22Rv1 (cell line): Measurements from ENCODE around the gene RAB11A.

ENCODE experiments used
- H3K27ac ChIP-seq: fragments of 450-650 bp; 2 replicates; pipeline ENCODE4 v1.5.1; 2017
- ZFX ChIP-seq: fragments of 450-650 bp; IDR thresholded peaks from 2 replicates; pipeline ENCODE4 v1.6.1; 2017; ENCODE audit warnings: antibody characterized with exemption, borderline replicate concordance
- TF ChIP-seq, protein P1 (sequence below): fragments of 450-650 bp; IDR thresholded peaks from 2 replicates; pipeline ENCODE4 v1.5.1; 2017; ENCODE audit warnings: mild to moderate bottlenecking

RAB11A gene

GRCh38 chr15:65836665-65837064 is 32.6 kb upstream of the RAB11A start:
- H3K27ac ChIP-seq: no peak overlapping the region
- no peak for TF ChIP-seq ZFX
- TF ChIP-seq, protein P1, sequence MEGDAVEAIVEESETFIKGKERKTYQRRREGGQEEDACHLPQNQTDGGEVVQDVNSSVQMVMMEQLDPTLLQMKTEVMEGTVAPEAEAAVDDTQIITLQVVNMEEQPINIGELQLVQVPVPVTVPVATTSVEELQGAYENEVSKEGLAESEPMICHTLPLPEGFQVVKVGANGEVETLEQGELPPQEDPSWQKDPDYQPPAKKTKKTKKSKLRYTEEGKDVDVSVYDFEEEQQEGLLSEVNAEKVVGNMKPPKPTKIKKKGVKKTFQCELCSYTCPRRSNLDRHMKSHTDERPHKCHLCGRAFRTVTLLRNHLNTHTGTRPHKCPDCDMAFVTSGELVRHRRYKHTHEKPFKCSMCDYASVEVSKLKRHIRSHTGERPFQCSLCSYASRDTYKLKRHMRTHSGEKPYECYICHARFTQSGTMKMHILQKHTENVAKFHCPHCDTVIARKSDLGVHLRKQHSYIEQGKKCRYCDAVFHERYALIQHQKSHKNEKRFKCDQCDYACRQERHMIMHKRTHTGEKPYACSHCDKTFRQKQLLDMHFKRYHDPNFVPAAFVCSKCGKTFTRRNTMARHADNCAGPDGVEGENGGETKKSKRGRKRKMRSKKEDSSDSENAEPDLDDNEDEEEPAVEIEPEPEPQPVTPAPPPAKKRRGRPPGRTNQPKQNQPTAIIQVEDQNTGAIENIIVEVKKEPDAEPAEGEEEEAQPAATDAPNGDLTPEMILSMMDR: peak; percentile 71

DNA sequence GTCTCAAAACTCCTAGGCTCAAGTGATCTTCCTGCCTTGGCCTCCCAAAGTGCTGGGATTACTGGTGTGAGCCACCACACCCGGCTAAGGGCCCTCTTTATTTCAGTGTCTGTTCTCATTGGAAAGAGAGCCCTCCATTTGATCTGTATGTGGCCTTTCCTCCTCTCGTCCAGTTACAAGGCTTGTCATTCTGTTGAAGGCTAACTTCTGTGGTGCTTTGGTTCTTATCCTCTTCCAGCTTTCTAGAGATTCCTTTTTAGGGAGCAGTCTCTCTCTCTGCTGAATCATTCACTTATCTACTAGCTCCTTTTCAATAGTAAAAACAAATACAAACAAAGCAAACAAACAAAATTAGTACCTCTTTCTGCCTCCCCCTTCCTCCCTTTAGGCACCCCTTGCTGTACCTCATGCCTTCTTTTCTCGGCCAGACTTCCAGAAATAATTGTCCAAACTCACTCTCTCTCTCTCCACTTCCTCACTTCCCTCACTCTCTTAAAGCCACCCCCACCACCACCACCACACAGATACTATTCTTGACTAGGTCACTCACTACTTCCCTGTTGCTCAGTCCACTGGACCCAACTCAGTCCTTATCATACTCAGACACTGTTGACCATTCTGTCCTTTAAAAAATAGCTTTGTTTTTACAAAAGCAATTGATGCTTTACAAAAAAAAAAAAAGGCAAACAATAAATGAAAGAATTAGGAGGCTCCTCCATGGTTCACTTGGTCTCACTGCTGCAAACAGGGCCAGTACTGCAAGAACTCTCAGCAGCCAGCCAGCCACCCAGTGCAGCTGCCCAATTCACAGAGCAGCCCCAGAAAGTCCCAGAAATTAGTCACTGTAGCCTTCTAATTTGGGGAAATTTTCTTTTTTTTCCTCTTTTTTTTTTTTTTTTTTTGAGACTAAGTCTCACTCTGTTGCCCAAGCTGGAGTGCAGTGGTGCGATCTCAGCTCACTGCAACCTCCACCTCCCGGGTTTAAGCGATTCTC is 31.7 kb upstream of the RAB11A start:
- no peak for TF ChIP-seq ZFX
- H3K27ac ChIP-seq: no peak overlapping the region

DNA sequence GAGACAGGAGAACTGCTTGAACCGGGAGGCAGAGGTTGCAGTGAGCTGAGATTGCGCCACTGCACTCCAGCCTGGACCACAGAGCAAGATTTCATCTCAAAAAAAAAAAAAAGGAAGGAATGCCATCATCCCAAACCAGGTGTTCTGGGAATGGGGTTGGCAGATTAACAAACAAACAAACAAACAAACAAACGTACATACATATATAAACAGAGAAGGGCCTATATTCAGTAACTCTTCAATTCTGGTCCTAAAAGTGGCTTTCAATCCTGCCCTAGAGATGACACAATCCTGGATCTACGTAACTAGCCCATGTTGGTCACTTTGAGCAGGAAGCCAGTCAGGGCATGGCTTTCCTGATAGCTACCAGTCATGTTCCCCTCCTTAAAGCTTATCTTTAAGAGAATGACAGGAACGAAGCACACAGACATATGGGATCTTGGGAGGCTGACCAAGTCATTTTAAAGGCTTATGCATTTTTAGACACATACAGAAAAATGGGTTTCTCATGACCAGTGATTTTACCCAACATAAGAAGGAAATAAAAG is 29.9 kb upstream of the RAB11A start:
- TF ChIP-seq, protein P1: no peak
- no peak for TF ChIP-seq ZFX
- H3K27ac ChIP-seq: no peak overlapping the region

DNA sequence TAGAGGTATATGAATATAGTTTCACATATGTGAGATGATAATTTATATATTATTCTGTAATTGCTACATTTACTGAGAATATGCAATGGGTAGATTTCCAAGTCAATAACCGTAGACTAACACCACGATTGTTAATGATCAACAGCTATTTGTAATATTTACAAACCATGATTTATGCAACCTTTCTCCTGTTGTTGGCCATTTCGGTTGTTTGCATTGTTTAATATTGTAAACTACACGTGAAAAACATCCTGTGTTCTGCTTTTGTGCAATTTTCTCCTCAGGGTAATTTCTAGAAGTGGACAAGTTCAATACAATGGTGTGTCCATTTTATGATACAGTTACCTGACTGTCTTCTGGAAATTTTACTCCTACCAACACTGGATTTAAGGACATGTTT is 29.3 kb upstream of the RAB11A start:
- TF ChIP-seq, protein P1: no peak
- TF ChIP-seq ZFX: no peak
- no peak overlapping the region for H3K27ac ChIP-seq

DNA sequence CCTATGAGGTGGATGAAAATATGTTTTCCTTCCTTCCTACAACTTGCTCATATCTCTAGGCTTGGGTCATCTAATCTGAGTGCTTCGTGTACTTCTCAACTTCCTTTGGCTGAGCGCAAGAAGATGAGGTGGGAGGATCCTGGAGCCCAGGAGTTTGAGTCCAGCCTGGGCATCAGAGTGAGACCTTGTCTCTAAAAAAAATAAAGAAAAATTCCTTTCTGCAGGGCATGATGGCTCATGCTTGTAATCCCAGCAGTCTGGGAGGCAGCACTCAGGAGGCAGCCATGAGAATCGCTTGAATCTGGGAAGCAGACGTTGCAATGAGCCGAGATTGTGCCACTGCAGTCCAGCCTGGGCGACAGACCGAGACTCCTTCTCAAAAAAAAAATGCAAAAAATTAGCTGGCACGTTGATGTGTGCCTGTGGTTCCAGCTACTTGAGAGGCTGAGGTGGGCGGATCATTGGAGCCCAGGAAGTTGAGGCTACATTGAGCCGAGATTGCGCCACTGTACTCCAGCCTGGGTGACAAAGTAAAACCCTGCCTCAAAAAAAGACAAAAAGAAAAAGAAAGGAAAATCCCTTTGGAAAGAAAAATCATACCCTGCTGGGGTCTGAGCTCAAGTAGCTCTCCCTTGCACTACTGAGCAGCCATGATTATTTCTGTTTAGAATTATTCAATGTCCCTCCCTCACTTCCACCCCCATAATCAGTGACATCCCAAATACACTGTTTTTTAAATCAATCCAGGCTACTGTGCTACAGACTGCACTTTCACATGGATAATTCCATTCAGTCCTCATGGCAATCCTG is 28.0 kb upstream of the RAB11A start:
- TF ChIP-seq, protein P1: no peak
- no peak for TF ChIP-seq ZFX
- no peak overlapping the region for H3K27ac ChIP-seq

DNA sequence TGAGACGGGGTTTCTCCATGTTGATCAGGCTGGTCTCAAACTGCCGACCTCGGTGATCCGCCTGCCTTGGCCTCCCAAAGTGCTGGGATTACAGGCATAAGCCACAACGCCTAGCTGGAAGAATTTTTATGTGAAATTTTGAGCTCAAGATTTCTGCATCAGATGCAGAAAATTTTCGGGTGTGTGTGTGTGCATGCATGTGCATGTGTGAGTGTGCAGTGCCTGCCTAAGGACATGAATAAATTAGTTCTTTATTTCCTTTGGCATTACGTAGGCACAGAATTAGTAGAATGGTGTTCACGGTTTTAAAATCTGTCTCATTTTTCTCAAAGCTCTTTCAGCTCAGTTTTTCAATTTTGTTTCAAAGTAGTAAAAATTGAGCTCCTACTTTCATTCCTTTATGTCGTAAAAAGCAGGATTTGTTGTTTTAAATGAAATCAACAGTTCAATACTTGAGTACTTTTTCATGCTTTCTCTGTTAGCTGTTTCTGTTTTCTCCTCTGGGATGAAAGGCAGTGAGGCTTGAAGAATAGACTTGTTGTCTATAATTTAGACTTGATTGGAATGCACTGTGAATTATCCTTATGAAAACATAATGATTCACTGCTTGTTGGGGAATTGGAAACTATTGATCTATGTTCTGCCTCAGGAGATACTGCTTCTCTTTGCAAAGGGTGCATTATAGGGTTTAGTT is 23.3 kb upstream of the RAB11A start:
- no peak overlapping the region for H3K27ac ChIP-seq
- TF ChIP-seq ZFX: no peak
- TF ChIP-seq, protein P1: no peak

DNA sequence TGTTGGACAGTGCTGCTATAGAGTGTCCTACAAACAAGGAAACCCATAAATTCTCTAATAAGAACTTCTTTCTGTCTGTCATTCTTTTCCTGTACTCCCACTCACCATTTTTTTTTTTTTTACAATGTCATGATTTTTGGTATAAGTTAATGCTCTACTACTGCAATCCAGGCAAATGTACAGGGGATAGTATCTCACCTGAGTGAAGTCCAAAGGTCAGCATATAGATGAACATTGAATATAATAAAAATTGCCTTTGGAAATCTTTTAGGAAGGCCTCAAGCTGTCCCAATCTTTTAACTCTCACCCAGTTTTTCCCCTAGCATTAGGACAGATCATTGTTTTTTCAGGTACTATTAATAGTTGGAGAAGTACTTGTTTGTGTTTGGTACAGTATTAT is 21.3 kb upstream of the RAB11A start:
- TF ChIP-seq ZFX: no peak
- TF ChIP-seq, protein P1: no peak
- H3K27ac ChIP-seq: no peak overlapping the region
